ENCODE data around the gene RAD23A. TPM values are rescaled to one million over a fixed set of nuclear protein-coding genes. Genes with fewer than 3 reads are reported as not detected.

The RAD23A gene
- total and polyA plus RNA-seq, 9 of the 15 experiments (the other 6 are each of a cell fraction or from before 2014, with no cell fraction given), result 9.5 to 181 (median 101) TPM

- no peak for TF ChIP-seq CEBPG (CRISPR knock-in tag; IDR thresholded peaks at IDR 0.05)
- TF ChIP-seq CEBPG (tag; conservative IDR thresholded peaks at IDR 0.05 in 1 of 2, IDR thresholded peaks at IDR 0.05 in 1 of 2), result no peak
- no peak for TF ChIP-seq PTBP1 (IDR thresholded peaks at IDR 0.05; ENCODE audit: low read depth, low read length)
- no peak for TF ChIP-seq ZNF445 (CRISPR knock-in tag; IDR thresholded peaks at IDR 0.05; ENCODE audit: low read depth)
- TF ChIP-seq, protein P1, sequence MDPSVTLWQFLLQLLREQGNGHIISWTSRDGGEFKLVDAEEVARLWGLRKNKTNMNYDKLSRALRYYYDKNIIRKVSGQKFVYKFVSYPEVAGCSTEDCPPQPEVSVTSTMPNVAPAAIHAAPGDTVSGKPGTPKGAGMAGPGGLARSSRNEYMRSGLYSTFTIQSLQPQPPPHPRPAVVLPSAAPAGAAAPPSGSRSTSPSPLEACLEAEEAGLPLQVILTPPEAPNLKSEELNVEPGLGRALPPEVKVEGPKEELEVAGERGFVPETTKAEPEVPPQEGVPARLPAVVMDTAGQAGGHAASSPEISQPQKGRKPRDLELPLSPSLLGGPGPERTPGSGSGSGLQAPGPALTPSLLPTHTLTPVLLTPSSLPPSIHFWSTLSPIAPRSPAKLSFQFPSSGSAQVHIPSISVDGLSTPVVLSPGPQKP (CRISPR knock-in tag; IDR thresholded peaks at IDR 0.05), result no peak
- TF ChIP-seq, protein P2, sequence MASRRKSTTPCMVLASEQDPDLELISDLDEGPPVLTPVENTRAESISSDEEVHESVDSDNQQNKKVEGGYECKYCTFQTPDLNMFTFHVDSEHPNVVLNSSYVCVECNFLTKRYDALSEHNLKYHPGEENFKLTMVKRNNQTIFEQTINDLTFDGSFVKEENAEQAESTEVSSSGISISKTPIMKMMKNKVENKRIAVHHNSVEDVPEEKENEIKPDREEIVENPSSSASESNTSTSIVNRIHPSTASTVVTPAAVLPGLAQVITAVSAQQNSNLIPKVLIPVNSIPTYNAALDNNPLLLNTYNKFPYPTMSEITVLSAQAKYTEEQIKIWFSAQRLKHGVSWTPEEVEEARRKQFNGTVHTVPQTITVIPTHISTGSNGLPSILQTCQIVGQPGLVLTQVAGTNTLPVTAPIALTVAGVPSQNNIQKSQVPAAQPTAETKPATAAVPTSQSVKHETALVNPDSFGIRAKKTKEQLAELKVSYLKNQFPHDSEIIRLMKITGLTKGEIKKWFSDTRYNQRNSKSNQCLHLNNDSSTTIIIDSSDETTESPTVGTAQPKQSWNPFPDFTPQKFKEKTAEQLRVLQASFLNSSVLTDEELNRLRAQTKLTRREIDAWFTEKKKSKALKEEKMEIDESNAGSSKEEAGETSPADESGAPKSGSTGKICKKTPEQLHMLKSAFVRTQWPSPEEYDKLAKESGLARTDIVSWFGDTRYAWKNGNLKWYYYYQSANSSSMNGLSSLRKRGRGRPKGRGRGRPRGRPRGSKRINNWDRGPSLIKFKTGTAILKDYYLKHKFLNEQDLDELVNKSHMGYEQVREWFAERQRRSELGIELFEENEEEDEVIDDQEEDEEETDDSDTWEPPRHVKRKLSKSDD (conservative IDR thresholded peaks at IDR 0.05; ENCODE audit: low read length), result no peak
- peak; percentile 84 for TF ChIP-seq POLR2H (tag; IDR thresholded peaks at IDR 0.05; ENCODE audit: low read depth)
- TF ChIP-seq TSC22D4 (tag; IDR thresholded peaks at IDR 0.05), result no peak
- peak; percentile 31; the same call in 1 of the 2 replicates for TF ChIP-seq FOXP1 (CRISPR knock-in tag; IDR thresholded peaks at IDR 0.05)
- TF ChIP-seq GATAD2A (IDR thresholded peaks at IDR 0.05), result peak; percentile 59; the same call in 1 of the 2 replicates
- TF ChIP-seq, protein P3, sequence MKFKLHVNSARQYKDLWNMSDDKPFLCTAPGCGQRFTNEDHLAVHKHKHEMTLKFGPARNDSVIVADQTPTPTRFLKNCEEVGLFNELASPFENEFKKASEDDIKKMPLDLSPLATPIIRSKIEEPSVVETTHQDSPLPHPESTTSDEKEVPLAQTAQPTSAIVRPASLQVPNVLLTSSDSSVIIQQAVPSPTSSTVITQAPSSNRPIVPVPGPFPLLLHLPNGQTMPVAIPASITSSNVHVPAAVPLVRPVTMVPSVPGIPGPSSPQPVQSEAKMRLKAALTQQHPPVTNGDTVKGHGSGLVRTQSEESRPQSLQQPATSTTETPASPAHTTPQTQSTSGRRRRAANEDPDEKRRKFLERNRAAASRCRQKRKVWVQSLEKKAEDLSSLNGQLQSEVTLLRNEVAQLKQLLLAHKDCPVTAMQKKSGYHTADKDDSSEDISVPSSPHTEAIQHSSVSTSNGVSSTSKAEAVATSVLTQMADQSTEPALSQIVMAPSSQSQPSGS (CRISPR knock-in tag; IDR thresholded peaks at IDR 0.05), result no peak
- TF ChIP-seq RREB1 (CRISPR knock-in tag; IDR thresholded peaks at IDR 0.05), result no peak
- no peak for TF ChIP-seq ZNF551 (CRISPR knock-in tag; IDR thresholded peaks at IDR 0.05)
These were observed 11.1 kb downstream of the RAD23A start, which contains the start of gene GADD45GIP1 (continued) for GRCh38 chr19:12956446-12957388.

Data from K562 (cell line).